ENCODE data around the gene SLC7A14.

The SLC7A14 gene

GRCh38 chr3:170600005-170600624, 14.2 kb upstream of the SLC7A14 start:
- Histone ChIP-seq H3K4me2 (no peak overlapping the region), H3K27ac (no peak overlapping the region), H3K27me3 (no peaks in the 10 kb centered on the region), H4K20me1 (no peaks in the 10 kb centered on the region), H3K9ac (no peak overlapping the region), H3K36me3 (no peaks in the 10 kb centered on the region), H3K9me3 (replicated peaks in 1 of 11) (no peaks in the 10 kb centered on the region), H3K4me3 (no peak overlapping the region), H3K4me1 (no peaks in the 10 kb centered on the region)
- no peak for TF ChIP-seq Cebpa-rat (IDR thresholded peaks at IDR 0.05)

- Histone ChIP-seq H3K27me3 (no peaks in the 10 kb centered on the region), H3K36me3 (no peaks in the 10 kb centered on the region), H4K20me1 (no peaks in the 10 kb centered on the region), H3K9me3 (replicated peaks in 1 of 11) (no peaks in the 10 kb centered on the region), H3K27ac (no peak overlapping the region), H3K4me3 (no peak overlapping the region), H3K4me1 (no peaks in the 10 kb centered on the region), H3K9ac (no peak overlapping the region), H3K4me2 (no peak overlapping the region)
- no peak for TF ChIP-seq Cebpa-rat (IDR thresholded peaks at IDR 0.05)
Measured at GRCh38 chr3:170599091-170599490, 13.2 kb upstream of the SLC7A14 start.

GRCh38 chr3:170598091-170598502, 12.2 kb upstream of the SLC7A14 start:
- no peak overlapping the region for H3K4me2 ChIP-seq
- no peaks in the 10 kb centered on the region for H3K27me3 ChIP-seq
- no peak overlapping the region for H3K27ac ChIP-seq
- no peak overlapping the region for H3K4me3 ChIP-seq
- H3K4me1 ChIP-seq = no peaks in the 10 kb centered on the region
- no peak overlapping the region for H3K9ac ChIP-seq
- no peak for TF ChIP-seq Cebpa-rat (IDR thresholded peaks at IDR 0.05)
- no peaks in the 10 kb centered on the region for H3K36me3 ChIP-seq
- no peaks in the 10 kb centered on the region for H3K9me3 ChIP-seq (replicated peaks in 1 of 11)
- no peaks in the 10 kb centered on the region for H4K20me1 ChIP-seq

GRCh38 chr3:170594528-170594927, 8.7 kb upstream of the SLC7A14 start:
- TF ChIP-seq Cebpa-rat (IDR thresholded peaks at IDR 0.05) = no peak
- no peaks in the 10 kb centered on the region for H3K36me3 ChIP-seq
- no peak overlapping the region for H3K27ac ChIP-seq
- no peak overlapping the region for H3K9ac ChIP-seq
- H3K4me2 ChIP-seq = no peak overlapping the region
- H3K27me3 ChIP-seq = no peaks in the 10 kb centered on the region
- H4K20me1 ChIP-seq = no peaks in the 10 kb centered on the region
- no peaks in the 10 kb centered on the region for H3K4me1 ChIP-seq
- no peaks in the 10 kb centered on the region for H3K9me3 ChIP-seq (replicated peaks in 1 of 11)
- no peak overlapping the region for H3K4me3 ChIP-seq

GRCh38 chr3:170593634-170594033, 7.8 kb upstream of the SLC7A14 start:
- no peak for TF ChIP-seq Cebpa-rat (IDR thresholded peaks at IDR 0.05)
- no peaks in the 10 kb centered on the region for H3K27me3 ChIP-seq
- H3K4me3 ChIP-seq = no peak overlapping the region
- no peaks in the 10 kb centered on the region for H3K4me1 ChIP-seq
- H3K9me3 ChIP-seq (replicated peaks in 1 of 11) = no peaks in the 10 kb centered on the region
- H3K4me2 ChIP-seq = no peak overlapping the region
- no peak overlapping the region for H3K9ac ChIP-seq
- H3K36me3 ChIP-seq = no peaks in the 10 kb centered on the region
- no peak overlapping the region for H3K27ac ChIP-seq
- H4K20me1 ChIP-seq = no peaks in the 10 kb centered on the region

- H3K4me1 ChIP-seq = no peaks in the 10 kb centered on the region
- H3K4me2 ChIP-seq = no peak overlapping the region
- H3K27me3 ChIP-seq = no peaks in the 10 kb centered on the region
- H3K36me3 ChIP-seq = no peaks in the 10 kb centered on the region
- H3K27ac ChIP-seq = no peak overlapping the region
- H3K4me3 ChIP-seq = no peak overlapping the region
- H3K9ac ChIP-seq = no peak overlapping the region
- no peak for TF ChIP-seq Cebpa-rat (IDR thresholded peaks at IDR 0.05)
- peaks cover 12 to 17% (median 14%) of the 10 kb centered on the region in 11 experiments; a peak in 20 of 22 replicates for H3K9me3 ChIP-seq (replicated peaks in 1 of 11)
- H4K20me1 ChIP-seq = no peaks in the 10 kb centered on the region
Measured at GRCh38 chr3:170589113-170589512, 3.2 kb upstream of the SLC7A14 start.

GRCh38 chr3:170585008-170585936, 603 bp downstream of the SLC7A14 start:
- H4K20me1 ChIP-seq = peaks cover 0 to 4% (median 0%) of the 10 kb centered on the region in 11 experiments; a peak in 1 of 22 replicates
- H3K27ac ChIP-seq = no peak overlapping the region
- no peak for TF ChIP-seq Cebpa-rat (IDR thresholded peaks at IDR 0.05)
- H3K9ac ChIP-seq = no peak overlapping the region
- peaks cover 12 to 17% (median 14%) of the 10 kb centered on the region in 11 experiments; a peak in 20 of 22 replicates for H3K9me3 ChIP-seq (replicated peaks in 1 of 11)
- no peaks in the 10 kb centered on the region for H3K4me1 ChIP-seq
- H3K4me2 ChIP-seq = no peak overlapping the region
- no peaks in the 10 kb centered on the region for H3K36me3 ChIP-seq
- no peaks in the 10 kb centered on the region for H3K27me3 ChIP-seq
- no peak overlapping the region for H3K4me3 ChIP-seq

GRCh38 chr3:170584585-170585007, 1.3 kb downstream of the SLC7A14 start:
- no peaks in the 10 kb centered on the region for H3K4me1 ChIP-seq
- H3K27ac ChIP-seq = no peak overlapping the region
- no peaks in the 10 kb centered on the region for H3K36me3 ChIP-seq
- no peak overlapping the region for H3K4me2 ChIP-seq
- no peak overlapping the region for H3K4me3 ChIP-seq
- peaks cover 0 to 4% (median 0%) of the 10 kb centered on the region in 11 experiments; a peak in 1 of 22 replicates for H4K20me1 ChIP-seq
- peaks cover 12 to 17% (median 14%) of the 10 kb centered on the region in 11 experiments; a peak in 20 of 22 replicates for H3K9me3 ChIP-seq (replicated peaks in 1 of 11)
- no peaks in the 10 kb centered on the region for H3K27me3 ChIP-seq
- H3K9ac ChIP-seq = no peak overlapping the region
- TF ChIP-seq Cebpa-rat (IDR thresholded peaks at IDR 0.05) = no peak

- no peak overlapping the region for H3K9ac ChIP-seq
- H3K27me3 ChIP-seq = no peaks in the 10 kb centered on the region
- peaks cover 0 to 4% (median 0%) of the 10 kb centered on the region in 11 experiments; a peak in 1 of 22 replicates for H4K20me1 ChIP-seq
- H3K4me2 ChIP-seq = no peak overlapping the region
- H3K27ac ChIP-seq = no peak overlapping the region
- H3K9me3 ChIP-seq (replicated peaks in 1 of 11) = peaks cover under 1 to 5% (median 3%) of the 10 kb centered on the region in 11 experiments; a peak in 14 of 22 replicates
- TF ChIP-seq Cebpa-rat (IDR thresholded peaks at IDR 0.05) = no peak
- H3K4me1 ChIP-seq = peaks cover 0 to 7% (median 2%) of the 10 kb centered on the region in 10 experiments; a peak in 7 of 20 replicates
- H3K4me3 ChIP-seq = no peak overlapping the region
- H3K36me3 ChIP-seq = no peaks in the 10 kb centered on the region
Measured at GRCh38 chr3:170579646-170580045, 6.2 kb downstream of the SLC7A14 start.
